IMR-90 (cell line): ENCODE results near the gene VAC14. TPM values are rescaled to one million over a fixed set of nuclear protein-coding genes. Genes with fewer than 3 reads are reported as not detected.

Source experiments
- ATAC-seq: fragments of 200-7000 bp; cut with Tn5 transposase; 2 replicates; pipeline ENCODE4 v1.9.1; 2020; ENCODE audit warnings: low read depth, mild to moderate bottlenecking, moderate library complexity
- BruUV-seq: library from RNA; stranded (reverse); fragments of 400-500 nt; replicated peaks from 2 replicates; lab custom pipeline; 2021; lab: Mats Ljungman, UMichigan
- CTCF ChIA-PET: fragments of 300-600 bp; formaldehyde crosslinking; extraction: SDS; loops from one replicate; lab custom pipeline; 2021; ENCODE audit warnings: antibody characterized with exemption; lab: Yijun Ruan, JAX
- POLR2A ChIA-PET: fragments of 300-600 bp; sonication (Branson Sonifier 250); formaldehyde crosslinking; loops from one replicate; lab custom pipeline; 2022; ENCODE audit warnings: antibody characterized with exemption; ENCODE audit not compliant: unreplicated experiment; lab: Charles Lee
- DNase-seq: peaks from one replicate; pipeline ENCODE4 v3.0.0; 2013
- H2AFZ ChIP-seq: replicated peaks from 2 replicates; pipeline ENCODE3; 2013; ENCODE audit warnings: low read length, mild to moderate bottlenecking; ENCODE audit not compliant: poor library complexity
- H2AK5ac ChIP-seq: 2 replicates; pipeline ENCODE4 v1.6.1; 2013; ENCODE audit warnings: low read depth, low read length, inconsistent platforms
- H2AK9ac ChIP-seq: replicated peaks from 2 replicates; pipeline ENCODE3; 2013; ENCODE audit warnings: mild to moderate bottlenecking, low read depth, low read length, moderate library complexity; ENCODE audit not compliant: poor library complexity
- H2BK120ac ChIP-seq: 2 replicates; pipeline ENCODE4 v1.6.1; 2013; ENCODE audit warnings: low read depth, low read length, inconsistent platforms
- H2BK15ac ChIP-seq: 3 replicates; pipeline ENCODE4 v1.6.1; 2013; ENCODE audit warnings: low read depth, low read length, inconsistent platforms
- H2BK20ac ChIP-seq: 2 replicates; pipeline ENCODE4 v1.6.1; 2013; ENCODE audit warnings: low read depth, mild to moderate bottlenecking, inconsistent platforms, low read length, moderate library complexity
- H2BK5ac ChIP-seq: 2 replicates; pipeline ENCODE4 v1.6.1; 2013; ENCODE audit warnings: mild to moderate bottlenecking, low read depth, low read length, inconsistent platforms; ENCODE audit not compliant: poor library complexity, severe bottlenecking
- H3K14ac ChIP-seq: replicated peaks from 2 replicates; pipeline ENCODE4 v1.6.1; 2013; ENCODE audit warnings: low read depth, low read length, inconsistent platforms
- H3K18ac ChIP-seq: 2 replicates; pipeline ENCODE4 v1.6.1; 2013; ENCODE audit warnings: low read depth, low read length, control low read depth
- H3K23ac ChIP-seq: 2 replicates; pipeline ENCODE4 v1.6.1; 2013; ENCODE audit warnings: low read depth, low read length, inconsistent platforms
- H3K27ac ChIP-seq: 2 replicates; pipeline ENCODE4 v1.5.1; 2013; ENCODE audit warnings: mild to moderate bottlenecking, control low read depth, low read length; ENCODE audit not compliant: insufficient read depth
- H3K27me3 ChIP-seq: 2 replicates; pipeline ENCODE4 v1.6.1; 2013; ENCODE audit warnings: low read length; ENCODE audit not compliant: control insufficient read depth, insufficient read depth
- H3K36me3 ChIP-seq: 2 replicates; pipeline ENCODE4 v1.6.1; 2013; ENCODE audit warnings: low read length, mixed read lengths; ENCODE audit not compliant: control insufficient read depth, insufficient read depth
- H3K4ac ChIP-seq: 2 replicates; pipeline ENCODE4 v1.6.1; 2013; ENCODE audit warnings: low read depth, low read length, inconsistent platforms
- H3K4me1 ChIP-seq: 2 replicates; pipeline ENCODE4 v1.6.1; 2013; ENCODE audit warnings: low read length, mixed read lengths; ENCODE audit not compliant: control insufficient read depth, insufficient read depth
- H3K4me2 ChIP-seq: 2 replicates; pipeline ENCODE4 v1.6.1; 2013; ENCODE audit warnings: low read depth, mild to moderate bottlenecking, control low read depth, low read length, moderate library complexity
- H3K4me3 ChIP-seq: 2 replicates; pipeline ENCODE4 v1.5.1; 2013; ENCODE audit warnings: low read depth, mild to moderate bottlenecking, control low read depth, low read length, moderate library complexity; ENCODE audit not compliant: insufficient read depth
- H3K56ac ChIP-seq: 2 replicates; pipeline ENCODE4 v1.6.1; 2013; ENCODE audit warnings: low read length, inconsistent platforms; ENCODE audit not compliant: insufficient read depth; ENCODE audit errors: extremely low read depth
- H3K79me1 ChIP-seq, 2 experiments: 2 replicates each; pipeline ENCODE4 v1.6.1; 2013; ENCODE audit warnings: low read length in 2 of 2, inconsistent platforms in 1 of 2, low read depth in 1 of 2
- H3K9ac ChIP-seq: 2 replicates; pipeline ENCODE4 v1.6.1; 2013; ENCODE audit warnings: low read depth, low read length, control low read depth
- H3K9me1 ChIP-seq: 2 replicates; pipeline ENCODE4 v1.6.1; 2013; ENCODE audit warnings: low read length, inconsistent platforms; ENCODE audit not compliant: insufficient read depth
- H3K9me3 ChIP-seq: 2 replicates; pipeline ENCODE4 v1.6.1; 2013; ENCODE audit warnings: low read length; ENCODE audit not compliant: control insufficient read depth, insufficient read depth
- H4K20me1 ChIP-seq: 2 replicates; pipeline ENCODE4 v1.6.1; 2013; ENCODE audit warnings: low read length, inconsistent platforms; ENCODE audit not compliant: insufficient read depth
- H4K5ac ChIP-seq: 2 replicates; pipeline ENCODE4 v1.6.1; 2013; ENCODE audit warnings: mild to moderate bottlenecking, low read depth, low read length, control low read depth
- H4K8ac ChIP-seq, 2 experiments: 2 replicates each; pipeline ENCODE4 v1.6.1; 2013; ENCODE audit warnings: low read depth in 2 of 2, low read length in 2 of 2, control low read depth in 1 of 2, inconsistent platforms in 1 of 2
- H4K91ac ChIP-seq: 2 replicates; pipeline ENCODE4 v1.6.1; 2013; ENCODE audit warnings: low read depth, low read length, inconsistent platforms; ENCODE audit not compliant: insufficient read depth
- BHLHE40 ChIP-seq: fragments of 150-350 bp; IDR thresholded peaks from 2 replicates; pipeline ENCODE4 v1.6.1; 2016; ENCODE audit warnings: mild to moderate bottlenecking, low read depth, low read length
- CEBPB ChIP-seq: IDR thresholded peaks from 2 replicates; pipeline ENCODE4 v1.6.1; 2012; ENCODE audit warnings: low read depth, low read length, improper control_type of control experiment
- CHD1 ChIP-seq: IDR thresholded peaks from 2 replicates; pipeline ENCODE4 v1.6.1; 2012; ENCODE audit warnings: low read depth, low read length, improper control_type of control experiment
- FOS ChIP-seq: fragments of 150-350 bp; IDR thresholded peaks from 2 replicates; pipeline ENCODE4 v1.6.1; 2016; ENCODE audit warnings: low read depth, low read length
- MAFK ChIP-seq: IDR thresholded peaks from 2 replicates; pipeline ENCODE4 v1.6.1; 2012; ENCODE audit warnings: low read depth, low read length, improper control_type of control experiment
- MAZ ChIP-seq: IDR thresholded peaks from 2 replicates; pipeline ENCODE4 v1.6.1; 2012; ENCODE audit warnings: low read depth, mild to moderate bottlenecking, low read length, improper control_type of control experiment, moderate library complexity, borderline replicate concordance
- MXI1 ChIP-seq: IDR thresholded peaks from 2 replicates; pipeline ENCODE4 v1.6.1; 2012; ENCODE audit warnings: low read depth, mild to moderate bottlenecking, low read length, moderate library complexity, borderline replicate concordance
- NFE2L2 ChIP-seq: fragments of 150-350 bp; IDR thresholded peaks from 2 replicates; pipeline ENCODE4 v1.6.1; 2016; ENCODE audit warnings: low read depth, mild to moderate bottlenecking, low read length
- POLR2A ChIP-seq: IDR thresholded peaks from 2 replicates; pipeline ENCODE4 v1.6.1; 2012; ENCODE audit warnings: mild to moderate bottlenecking, low read depth, low read length
- RAD21 ChIP-seq: IDR thresholded peaks from 2 replicates; pipeline ENCODE4 v1.6.1; 2012; ENCODE audit warnings: low read length, improper control_type of control experiment
- RCOR1 ChIP-seq: IDR thresholded peaks from 2 replicates; pipeline ENCODE4 v1.6.1; 2012; ENCODE audit warnings: mild to moderate bottlenecking, low read length, improper control_type of control experiment; ENCODE audit not compliant: insufficient replicate concordance
- RFX5 ChIP-seq: IDR thresholded peaks from 2 replicates; pipeline ENCODE4 v1.8.0; 2012; ENCODE audit warnings: low read depth, mild to moderate bottlenecking, low read length, moderate library complexity
- SMC3 ChIP-seq: fragments of 150-350 bp; IDR thresholded peaks from 2 replicates; pipeline ENCODE4 v1.6.1; 2016; ENCODE audit warnings: low read depth, mild to moderate bottlenecking, antibody characterized with exemption, low read length, moderate library complexity
- USF2 ChIP-seq: fragments of 150-350 bp; IDR thresholded peaks from 2 replicates; pipeline ENCODE4 v1.6.1; 2017; ENCODE audit warnings: mild to moderate bottlenecking, antibody characterized with exemption, low read length, low read depth
- WGBS, 2 experiments: methylation state at CpG; one replicate each; pipeline versions ENCODE4 v1.1.5 to v1.1.7; 2013; ENCODE audit warnings: missing lambda C conversion rate in 2 of 2; ENCODE audit not compliant: insufficient read length in 1 of 2; ENCODE audit errors: extremely low coverage in 2 of 2; 5-methylcytosine and 5-hydroxymethylcytosine counted together
- dilution Hi-C: fragments of 300-500 bp; cut with HindIII; formaldehyde crosslinking; loops from one replicate; pipeline ENCODE4 v1.14.3; 2018; ENCODE audit warnings: low sequenced_read_pairs; ENCODE audit not compliant: unreplicated experiment
- in situ Hi-C: fragments of 300-500 bp; cut with MboI; formaldehyde crosslinking; loops from 3 replicates; pipeline ENCODE4 v1.14.3; 2019; ENCODE audit warnings: low sequenced_read_pairs, inconsistent platforms, mixed read lengths
- intact Hi-C: fragments of 100-400 bp; cut with micrococcal nuclease; formaldehyde crosslinking; loops from 2 replicates; pipeline ENCODE4 v1.10.0; 2022
- polyA plus RNA-seq, 3 experiments: library from polyadenylated mRNA; depleted of rRNA; stranded (reverse); fragments of >200 nt; gene quantifications; 2 replicates each; pipeline ENCODE4 v1.2.3, GENCODE V29; 2012; ENCODE audit warnings: low replicate concordance in 1 of 3
- total RNA-seq: library from RNA; depleted of rRNA; stranded (reverse); fragments of >200 nt; gene quantifications from 2 replicates; pipeline ENCODE4 v1.2.3, GENCODE V29; 2012
- TF ChIP-seq, protein P1 (sequence below): fragments of 150-350 bp; IDR thresholded peaks from 2 replicates; pipeline ENCODE4 v1.6.1; 2016; ENCODE audit warnings: low read depth, mild to moderate bottlenecking, low read length, moderate library complexity, borderline replicate concordance

Gene VAC14
- total and polyA plus RNA-seq, 2 of the 4 experiments (the other 2 are of a cell fraction): 21.1 to 40.2 TPM

DNA sequence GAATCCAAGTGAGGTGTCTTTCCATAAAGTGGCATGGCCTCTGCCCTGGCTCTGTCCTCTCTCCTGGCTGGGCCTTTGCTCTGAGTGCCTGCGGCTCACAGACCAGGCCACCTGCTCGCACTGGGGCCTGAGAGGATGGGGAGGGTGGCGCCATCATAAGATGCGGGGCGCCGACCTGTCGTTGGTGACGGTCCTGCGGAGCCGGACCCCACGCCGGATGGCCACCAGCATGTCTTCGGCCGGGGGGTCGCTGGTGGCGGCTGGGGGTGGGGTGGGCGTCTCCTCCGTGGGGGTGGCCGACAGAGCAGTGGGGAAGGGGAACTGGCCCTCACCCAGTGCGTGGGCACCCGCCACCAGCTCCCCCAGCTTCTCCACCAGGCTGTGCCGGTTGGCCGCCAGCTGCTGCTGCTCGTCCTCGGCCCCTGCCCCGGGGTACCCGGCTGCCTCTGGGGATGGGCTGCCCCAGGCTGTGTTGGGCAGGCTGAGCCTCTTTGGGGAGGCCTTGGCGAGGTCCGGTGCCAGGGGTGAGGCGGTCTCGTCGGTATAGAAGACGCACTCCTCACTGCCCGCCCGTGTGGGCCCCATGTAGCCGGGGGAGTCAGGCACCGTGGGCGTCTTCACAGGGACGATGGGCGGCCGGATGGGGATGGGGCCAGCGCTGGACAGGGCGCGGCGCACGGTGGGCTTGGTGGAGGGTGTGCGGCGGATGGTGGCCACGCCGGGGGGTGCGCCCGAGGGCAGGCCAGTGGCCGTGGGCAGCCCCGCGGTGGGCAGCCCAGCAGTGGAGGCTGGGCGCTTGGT lies 137.2 kb downstream of the VAC14 start:
- Histone ChIP-seq H3K4me1 (peaks cover 3% of the 10 kb centered on the region; the same call in 1 of the 2 replicates), H3K56ac (no peak overlapping the region), H3K79me1 (peaks cover 4 to 50% of the 10 kb centered on the region in 2 experiments), H3K27me3 (no peaks in the 10 kb centered on the region), H2AFZ (no peak overlapping the region), H2BK5ac (no peak overlapping the region), H4K5ac (no peak overlapping the region), H4K20me1 (peaks cover 65% of the 10 kb centered on the region), H2BK120ac (no peak overlapping the region), H3K9me1 (no peaks in the 10 kb centered on the region), H3K4me3 (no peak overlapping the region), H2BK20ac (no peak overlapping the region), H3K4me2 (no peak overlapping the region), H3K9ac (no peak overlapping the region), H4K91ac (no peak overlapping the region), H3K23ac (no peak overlapping the region), H4K8ac (no peak overlapping the region), H3K9me3 (no peaks in the 10 kb centered on the region), H3K36me3 (peaks cover 58% of the 10 kb centered on the region), H2AK5ac (no peak overlapping the region), H2BK15ac (no peak overlapping the region), H3K18ac (no peak overlapping the region), H3K4ac (no peak overlapping the region), H3K14ac (no peak overlapping the region), H2AK9ac (no peak overlapping the region), H3K27ac (no peak overlapping the region)
- ATAC-seq (no peak), DNase-seq (no peak)
- intact Hi-C loops (no loop called here), in situ Hi-C loops (no loop called here), dilution Hi-C loops (no loop called here)
- ChIA-PET CTCF (no interaction called here), POLR2A (no interaction called here)
- no TSS peak for BruUV-seq
- 97% methylated on average over 24 of the region's 56 CpGs; no CpG with 5 or more reads in 1 of the 2 experiments for WGBS, 2 experiments
- no peak for TF ChIP-seq FOS
- no peak for TF ChIP-seq SMC3
- TF ChIP-seq MAFK: no peak
- TF ChIP-seq MAZ: no peak
- no peak for TF ChIP-seq USF2
- TF ChIP-seq CHD1: no peak
- no peak for TF ChIP-seq CEBPB
- TF ChIP-seq, protein P1, sequence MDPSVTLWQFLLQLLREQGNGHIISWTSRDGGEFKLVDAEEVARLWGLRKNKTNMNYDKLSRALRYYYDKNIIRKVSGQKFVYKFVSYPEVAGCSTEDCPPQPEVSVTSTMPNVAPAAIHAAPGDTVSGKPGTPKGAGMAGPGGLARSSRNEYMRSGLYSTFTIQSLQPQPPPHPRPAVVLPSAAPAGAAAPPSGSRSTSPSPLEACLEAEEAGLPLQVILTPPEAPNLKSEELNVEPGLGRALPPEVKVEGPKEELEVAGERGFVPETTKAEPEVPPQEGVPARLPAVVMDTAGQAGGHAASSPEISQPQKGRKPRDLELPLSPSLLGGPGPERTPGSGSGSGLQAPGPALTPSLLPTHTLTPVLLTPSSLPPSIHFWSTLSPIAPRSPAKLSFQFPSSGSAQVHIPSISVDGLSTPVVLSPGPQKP: no peak
- no peak for TF ChIP-seq RFX5
- no peak for TF ChIP-seq RAD21
- no peak for TF ChIP-seq POLR2A
- no peak for TF ChIP-seq BHLHE40
- no peak for TF ChIP-seq RCOR1
- TF ChIP-seq MXI1: no peak
- TF ChIP-seq NFE2L2: no peak
